ENCODE measurements around the gene NUDT3.
"Not testable (repeated sequence)": the region's sequence is repeated elsewhere in the genome, so short reads cannot be mapped to it uniquely, and the experiment has no call there.

The NUDT3 gene

GRCh38 chr6:34284563-34285447 lies 107.7 kb downstream of the NUDT3 start:
- peak; percentile 40 for DNase-seq

- no peak for DNase-seq
Measured at GRCh38 chr6:34281702-34282334, 110.7 kb downstream of the NUDT3 start.

GRCh38 chr6:34280216-34280615 lies 112.3 kb downstream of the NUDT3 start:
- DNase-seq: no peak

- no peak for DNase-seq
Measured at GRCh38 chr6:34278833-34279232, 113.6 kb downstream of the NUDT3 start.

GRCh38 chr6:34277763-34278112 lies 114.7 kb downstream of the NUDT3 start:
- DNase-seq: no peak

- DNase-seq: no peak
Measured at GRCh38 chr6:34276881-34277762, 115.3 kb downstream of the NUDT3 start.

GRCh38 chr6:34276191-34276590 lies 116.3 kb downstream of the NUDT3 start:
- no peak for DNase-seq

- DNase-seq: no peak
Measured at GRCh38 chr6:34275128-34275804, 117.2 kb downstream of the NUDT3 start.

GRCh38 chr6:34274129-34274528 lies 118.3 kb downstream of the NUDT3 start:
- no peak for DNase-seq

- DNase-seq: peak; percentile 46
Measured at GRCh38 chr6:34273242-34273805, 119.1 kb downstream of the NUDT3 start.

- DNase-seq: no peak
Measured at GRCh38 chr6:34272013-34272926, 120.2 kb downstream of the NUDT3 start.

- not testable (repeated sequence) for DNase-seq
Measured at GRCh38 chr6:34269658-34270341, 122.7 kb downstream of the NUDT3 start.

GRCh38 chr6:34269132-34269531 lies 123.3 kb downstream of the NUDT3 start:
- DNase-seq: not testable (repeated sequence)

- no peak for DNase-seq
Measured at GRCh38 chr6:34267746-34268145, 124.7 kb downstream of the NUDT3 start.

- DNase-seq: not testable (repeated sequence)
Measured at GRCh38 chr6:34263484-34263883, 129.0 kb downstream of the NUDT3 start.

GRCh38 chr6:34260576-34261267 lies 131.7 kb downstream of the NUDT3 start:
- DNase-seq: no peak

GRCh38 chr6:34259529-34260069 lies 132.9 kb downstream of the NUDT3 start:
- no peak for DNase-seq

GRCh38 chr6:34252395-34252794 lies 140.1 kb downstream of the NUDT3 start:
- DNase-seq: not testable (repeated sequence)

- no peak for DNase-seq
Measured at GRCh38 chr6:34249469-34250261, 142.8 kb downstream of the NUDT3 start.
